HL-60/S4 (cell line): Measurements from ENCODE around the gene SETBP1.

Experiments used
- in situ Hi-C: fragments of 300-500 bp; cut with MboI; formaldehyde crosslinking; loops from 2 replicates; pipeline ENCODE4 v1.14.3; 2022; ENCODE audit warnings: low sequenced_read_pairs

The SETBP1 gene

DNA sequence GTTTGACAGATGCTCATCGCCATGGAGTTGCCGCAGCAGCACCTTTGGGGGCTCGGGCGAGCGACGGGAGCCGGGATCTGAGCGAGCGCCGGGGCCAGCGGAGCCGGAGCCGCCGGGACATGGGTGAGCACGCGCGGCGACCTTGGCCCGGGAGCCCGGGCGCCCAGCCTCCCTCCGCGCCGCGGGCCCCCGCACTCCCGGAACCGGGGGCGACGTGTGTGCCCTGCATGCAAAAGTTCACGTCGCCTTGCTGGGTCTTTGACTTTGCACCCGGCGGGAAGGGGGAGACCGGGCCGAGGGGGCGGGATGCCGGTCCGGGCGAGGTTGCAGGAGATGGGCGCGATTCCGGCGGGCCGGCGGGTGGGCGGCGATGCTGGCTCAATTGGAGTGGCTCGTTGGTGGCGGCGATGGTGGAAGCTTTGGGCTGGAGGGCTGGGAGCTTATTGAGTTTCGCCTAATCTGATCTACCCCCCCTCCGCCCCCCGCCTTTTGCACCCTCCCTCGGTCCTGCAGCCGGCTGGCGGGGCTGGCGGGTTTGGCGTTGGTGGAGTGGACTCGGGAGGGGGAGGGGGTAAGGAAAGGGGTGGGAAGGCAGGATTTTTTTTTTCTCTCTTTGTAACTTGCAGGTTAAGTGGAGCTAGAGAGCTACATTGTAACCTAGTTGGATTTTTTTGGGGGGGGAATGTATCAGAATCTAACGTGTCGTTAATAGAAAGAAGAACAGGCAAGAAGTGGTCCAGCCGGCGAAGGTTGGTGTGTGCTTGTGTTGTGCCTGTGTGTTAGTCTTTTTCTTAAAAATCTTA lies at the start of gene SETBP1:
Gene SETBP1, plus strand, starts transcription at position 616 of the 803 bp plus-strand sequence. CDS start 20,459 bp downstream, outside the sequence.
- in situ Hi-C loops: loop anchor here (25.0 kb wide), 1 partner anchor 107 kb away; no protein-coding TSS in a partner anchor

DNA sequence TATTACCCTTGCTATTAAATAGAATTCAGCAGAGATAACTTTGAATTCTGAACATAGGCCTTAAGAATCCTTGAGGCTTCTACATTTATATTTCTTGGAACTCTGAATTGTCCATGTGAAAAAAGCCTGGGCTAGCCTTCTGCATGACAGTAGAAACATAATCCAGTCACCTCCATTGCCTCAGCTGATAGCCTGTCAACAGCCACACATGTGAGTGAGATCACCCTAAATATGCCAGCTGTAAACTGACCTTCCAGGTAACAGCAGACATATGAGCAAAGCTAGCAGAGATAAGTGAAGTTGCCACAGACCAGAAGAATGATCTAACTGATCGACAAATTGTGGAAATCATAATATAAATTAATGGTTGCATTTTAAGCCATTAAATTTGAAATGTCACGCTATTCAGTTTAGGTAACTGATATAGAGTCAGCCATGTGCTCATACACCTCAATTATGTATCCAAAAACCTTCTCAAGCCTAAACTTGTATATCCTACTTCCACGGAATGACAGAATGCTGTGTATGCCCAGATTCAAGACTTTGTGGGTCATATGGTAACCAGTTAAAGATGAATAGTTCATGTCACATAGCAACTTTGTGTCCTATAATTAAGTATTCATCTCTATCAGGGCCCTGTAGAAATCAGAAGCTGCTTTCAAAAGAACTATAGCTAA lies 48.1 kb upstream of the SETBP1 start:
- in situ Hi-C loops: no loop called here

DNA sequence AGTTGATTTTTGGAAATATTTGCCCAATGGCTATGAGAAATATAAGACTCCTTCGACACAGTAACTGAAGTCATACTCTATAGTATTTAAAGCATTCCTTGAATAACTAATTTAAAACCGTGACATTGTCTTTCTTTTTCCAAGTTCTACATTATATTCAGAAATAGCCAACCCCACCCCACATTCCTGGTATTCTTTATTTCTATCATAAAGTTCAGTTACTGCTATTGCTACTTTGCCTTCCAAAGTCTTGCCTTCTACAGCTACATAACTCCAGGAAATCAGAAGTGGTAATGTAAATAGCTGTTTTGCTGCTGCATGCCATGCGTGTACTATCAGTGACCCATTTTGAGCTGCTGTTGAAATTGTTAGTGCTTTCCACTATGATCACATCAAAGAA lies 45.1 kb upstream of the SETBP1 start:
- in situ Hi-C loops: no loop called here

DNA sequence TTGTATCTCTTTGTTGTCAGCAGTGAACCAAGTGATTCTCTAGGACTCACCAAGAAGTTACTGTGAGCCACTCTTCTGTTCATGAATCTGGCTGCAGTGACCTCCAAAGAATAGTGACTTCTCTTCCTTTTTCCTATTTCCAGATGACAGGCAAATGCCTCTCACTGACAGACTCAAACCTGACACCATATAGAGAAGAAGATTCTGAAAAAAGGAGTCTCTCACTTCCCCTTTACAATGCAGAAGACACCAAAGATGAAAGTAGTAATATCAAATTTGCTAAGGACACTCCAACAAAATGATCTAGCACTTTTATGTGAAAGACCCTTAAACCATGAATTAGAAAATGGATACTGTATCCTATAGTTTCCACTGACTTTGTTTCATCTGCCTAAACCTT lies 44.4 kb upstream of the SETBP1 start:
- in situ Hi-C loops: no loop called here

DNA sequence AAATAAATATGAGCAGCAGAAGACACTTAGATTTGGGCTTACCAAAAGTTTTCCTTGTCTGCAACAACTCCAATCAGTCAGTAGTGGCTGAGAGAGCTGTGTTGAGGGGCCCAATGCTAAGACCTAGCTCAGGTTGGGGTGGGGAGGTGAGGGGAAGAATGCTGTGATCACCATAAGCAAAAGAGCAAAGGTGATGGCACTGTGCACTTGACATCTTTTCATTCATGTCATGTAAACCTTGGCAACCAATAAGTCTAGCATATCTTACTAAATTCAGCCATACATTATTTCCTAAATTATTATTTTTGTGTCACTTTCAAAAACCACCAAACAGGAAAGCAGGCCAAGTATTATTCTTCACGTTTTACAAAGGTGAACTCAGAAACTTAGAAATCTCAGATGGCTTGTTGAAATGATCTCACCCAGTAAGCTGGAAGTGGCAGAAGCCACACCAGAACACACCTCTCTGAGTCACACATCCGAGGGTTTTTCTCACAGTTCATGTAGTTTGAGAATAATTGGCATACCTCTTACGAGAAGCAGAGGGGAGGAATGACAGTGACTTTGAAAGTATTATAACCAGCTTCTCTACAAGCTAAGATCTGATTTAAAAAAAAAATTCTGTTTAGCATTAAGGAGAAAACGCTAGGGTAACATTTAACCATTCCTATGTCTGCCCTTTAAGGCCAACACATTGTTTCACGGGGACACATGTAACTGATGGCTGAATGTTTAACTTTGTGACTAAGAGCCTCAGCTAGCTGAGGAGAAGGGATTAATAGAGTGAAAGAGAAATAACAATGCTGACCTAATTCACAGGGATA lies 43.3 kb upstream of the SETBP1 start:
- in situ Hi-C loops: no loop called here

DNA sequence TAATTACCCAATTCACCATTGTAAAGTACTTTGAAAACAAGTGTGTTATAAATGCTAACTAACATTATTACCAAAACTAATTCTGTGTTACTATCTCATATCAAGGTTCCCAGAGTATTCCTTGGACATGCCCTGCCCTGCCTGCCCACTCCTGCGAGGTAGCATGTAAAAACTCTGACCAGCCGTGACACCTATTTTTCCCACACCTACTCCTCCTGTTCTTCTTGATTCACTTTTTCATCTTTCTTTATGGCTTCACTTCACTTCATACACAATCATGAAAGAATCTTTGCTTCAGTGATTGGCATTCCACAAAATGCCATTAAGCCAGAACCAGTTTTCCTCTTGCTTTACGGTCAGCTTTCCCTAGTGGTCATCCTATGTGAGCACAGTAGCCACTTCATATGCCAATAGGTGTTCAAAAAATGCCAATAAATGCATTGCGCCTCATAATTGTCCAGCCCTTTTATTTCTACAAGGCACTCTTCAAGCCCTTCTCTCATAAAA lies 42.6 kb upstream of the SETBP1 start:
- in situ Hi-C loops: no loop called here

DNA sequence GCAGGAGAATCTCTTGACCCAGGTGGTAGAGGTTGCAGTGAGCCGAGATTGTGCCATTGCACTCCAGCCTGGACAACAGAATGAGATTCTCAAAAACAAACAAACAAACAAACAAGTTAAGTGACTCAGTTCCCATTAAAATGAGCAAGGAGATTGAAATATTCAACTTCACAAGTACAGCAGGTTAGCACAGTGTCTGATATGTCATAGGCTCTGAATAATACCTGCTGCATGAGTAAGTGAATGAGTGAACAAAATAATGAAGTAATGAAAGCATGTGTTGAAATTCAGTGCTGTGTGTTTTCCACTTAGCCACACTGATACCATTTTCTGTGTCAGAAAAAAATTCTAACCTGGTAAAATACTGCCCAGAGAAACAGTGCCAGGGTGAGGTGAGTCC lies 41.9 kb upstream of the SETBP1 start:
- in situ Hi-C loops: no loop called here

DNA sequence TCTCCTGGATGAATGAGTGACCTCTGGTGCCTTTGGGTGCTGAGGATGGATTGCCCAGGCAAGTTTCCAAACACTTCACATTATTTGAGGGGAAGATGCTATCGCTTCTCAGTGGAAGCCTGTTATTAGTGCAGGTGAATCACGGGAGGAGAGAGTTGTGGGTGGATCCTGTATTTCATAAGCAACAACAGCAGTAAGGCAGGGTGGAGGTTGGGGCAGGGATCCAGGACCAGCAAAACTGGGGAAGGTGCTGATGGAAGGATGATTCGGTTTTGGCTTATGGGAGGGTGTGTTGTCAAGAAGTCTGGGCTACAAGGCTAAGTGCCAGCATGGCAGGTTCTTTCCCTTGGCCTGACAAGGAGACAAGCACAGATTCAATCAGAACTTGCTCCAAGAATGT lies 37.7 kb upstream of the SETBP1 start:
- in situ Hi-C loops: no loop called here

DNA sequence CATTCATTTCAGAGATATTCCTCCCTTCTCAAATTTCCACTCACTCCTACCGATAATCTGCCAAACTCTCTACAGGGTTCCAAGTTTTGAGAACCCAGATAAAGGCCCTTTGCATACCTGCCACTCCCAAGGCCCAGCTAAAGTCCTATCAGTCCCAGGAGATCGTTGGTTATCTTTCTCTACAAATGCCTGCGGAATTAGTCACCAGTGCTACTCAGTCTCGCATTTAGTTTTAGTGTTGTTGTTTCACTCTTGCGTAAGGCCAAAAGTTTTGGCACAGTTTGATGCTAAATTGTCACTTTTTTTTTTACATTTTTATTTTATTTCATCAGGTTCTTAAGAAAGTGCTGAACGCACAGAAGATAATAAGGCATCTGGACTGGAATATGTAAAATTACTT lies 29.2 kb upstream of the SETBP1 start:
- in situ Hi-C loops: no loop called here

DNA sequence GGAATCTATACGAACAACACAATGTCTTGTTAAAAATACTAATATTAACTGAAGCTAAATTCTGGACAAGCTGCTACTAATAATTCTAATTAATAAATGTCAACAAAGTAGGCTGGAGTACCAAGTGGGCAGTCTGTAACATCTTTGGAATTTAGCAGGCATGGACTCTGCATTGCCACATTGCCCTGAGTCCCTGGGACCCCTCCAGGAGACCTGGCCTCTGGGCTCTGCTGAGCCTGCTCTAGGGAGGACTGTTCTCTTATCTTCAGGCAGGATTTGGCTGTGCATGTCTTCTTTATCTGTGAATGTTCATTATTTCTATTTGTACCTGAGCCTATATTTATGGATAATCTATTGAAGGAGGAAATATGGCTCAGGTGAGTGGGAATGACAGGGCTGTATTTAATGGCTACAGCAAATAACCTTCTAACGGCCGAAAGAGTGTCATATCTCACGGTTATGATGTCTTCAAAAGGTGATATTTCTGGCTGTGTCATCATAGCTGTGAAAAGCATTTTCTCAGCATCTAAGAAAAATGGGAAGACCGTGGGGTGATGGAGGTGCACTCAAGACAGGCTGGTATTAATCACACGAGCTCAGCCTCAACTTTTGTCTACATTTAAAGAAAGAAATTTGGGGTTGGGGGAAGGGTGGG lies 28.6 kb upstream of the SETBP1 start:
- in situ Hi-C loops: no loop called here

DNA sequence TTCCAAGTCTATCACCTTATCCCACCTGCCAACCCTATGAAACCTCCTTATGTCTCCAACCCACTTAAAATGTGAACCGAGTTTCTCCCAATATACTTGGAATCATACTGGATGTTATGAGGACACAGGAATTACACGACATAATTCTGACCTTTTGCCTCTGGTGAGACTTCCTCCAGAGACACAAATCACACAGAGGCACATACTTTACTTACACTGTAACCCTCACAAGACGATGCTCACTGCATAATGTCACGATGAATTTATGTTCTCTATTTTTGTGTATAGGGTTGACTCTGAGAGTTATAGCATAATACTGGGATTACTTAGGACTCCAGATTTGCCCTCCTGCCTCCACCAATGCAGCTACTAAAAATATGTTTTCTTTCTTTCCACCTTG lies 28.0 kb upstream of the SETBP1 start:
- in situ Hi-C loops: no loop called here

DNA sequence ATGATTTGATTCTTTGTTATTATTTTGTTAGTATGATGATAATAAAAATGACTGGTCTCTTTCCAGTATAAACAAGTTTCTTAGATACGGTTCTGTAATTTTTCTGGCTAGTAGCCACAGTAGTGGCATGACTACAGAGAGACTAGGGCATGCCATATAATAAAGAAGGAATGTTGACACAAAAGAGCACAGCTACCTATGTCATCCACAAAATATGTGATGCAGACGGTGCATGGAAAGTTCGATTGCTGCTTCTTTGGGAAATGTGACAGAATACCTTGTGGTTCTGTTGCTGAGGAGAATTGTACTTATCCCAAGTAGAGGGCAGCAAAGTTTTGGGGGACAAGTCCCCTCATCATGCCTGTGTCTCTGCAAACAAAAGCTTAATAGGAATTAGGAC lies 26.1 kb upstream of the SETBP1 start:
- in situ Hi-C loops: no loop called here

DNA sequence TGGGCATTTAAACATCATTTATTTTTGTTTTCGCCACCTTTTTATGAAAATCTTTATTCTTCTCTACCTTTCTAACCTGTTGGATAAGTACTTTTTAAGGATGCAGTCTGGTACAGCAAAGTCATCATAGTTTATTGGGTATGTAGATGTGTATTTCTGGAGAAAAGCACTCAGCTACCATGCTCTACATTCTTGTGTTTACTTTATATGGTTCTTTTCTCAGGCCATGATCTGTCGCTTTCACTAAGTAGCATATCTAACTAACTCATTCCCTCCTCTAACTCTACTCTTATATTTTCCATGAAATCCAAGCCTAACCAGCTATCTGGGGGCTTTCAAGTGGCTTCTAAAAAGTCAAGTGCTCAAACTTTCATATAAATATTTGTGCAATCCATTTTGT lies 25.3 kb upstream of the SETBP1 start:
- in situ Hi-C loops: no loop called here

DNA sequence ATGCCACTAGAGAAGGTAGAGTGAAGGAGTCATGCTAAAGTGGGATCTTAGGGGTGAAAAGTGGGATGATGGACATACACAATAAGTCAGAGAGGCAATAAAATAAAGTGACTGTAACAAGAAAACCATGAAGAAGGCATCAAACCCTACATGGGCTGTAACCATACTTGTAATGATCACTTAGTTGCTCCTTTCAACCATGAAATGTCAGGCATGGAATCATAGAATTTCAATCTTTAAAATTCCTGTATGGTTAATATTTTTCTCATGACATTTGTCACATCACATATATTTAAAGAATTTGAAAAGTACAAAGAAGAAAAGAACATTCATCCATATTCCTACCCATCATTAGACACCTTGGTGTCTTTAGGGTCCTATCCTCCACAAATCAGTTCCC lies 20.9 kb upstream of the SETBP1 start:
- in situ Hi-C loops: no loop called here

DNA sequence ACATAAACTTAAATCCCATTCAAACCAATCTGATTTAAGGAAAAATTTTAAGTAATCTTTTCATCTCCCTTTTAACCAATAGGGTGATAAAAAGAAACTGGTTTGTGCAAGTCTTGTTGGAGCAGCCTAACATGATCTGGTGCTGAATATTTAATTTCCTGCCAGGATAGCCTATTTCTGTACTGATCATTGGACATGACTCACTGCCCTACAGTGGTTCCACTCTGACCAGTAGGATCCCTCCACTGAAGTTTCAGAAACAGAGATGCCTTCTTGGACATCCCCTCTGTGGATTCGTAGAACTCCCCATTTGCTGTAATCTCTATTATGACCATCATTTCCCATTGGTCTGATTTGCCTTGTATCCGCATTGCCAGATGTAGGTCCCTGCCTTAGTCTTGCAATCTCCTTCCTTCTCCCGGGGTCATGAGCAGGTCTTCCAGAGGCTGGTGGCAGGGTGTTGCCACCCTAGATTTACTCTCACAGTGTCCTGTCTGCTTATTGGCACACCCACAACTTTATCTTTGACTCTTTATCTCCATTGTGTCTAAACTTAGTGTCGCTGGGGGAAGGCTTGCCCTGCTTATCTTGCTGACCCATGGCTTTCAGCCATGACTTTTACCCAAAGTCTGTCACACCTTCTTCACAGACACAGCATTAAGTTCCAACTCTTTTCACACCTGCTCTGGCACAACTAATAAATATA lies 12.3 kb upstream of the SETBP1 start:
- in situ Hi-C loops: no loop called here

DNA sequence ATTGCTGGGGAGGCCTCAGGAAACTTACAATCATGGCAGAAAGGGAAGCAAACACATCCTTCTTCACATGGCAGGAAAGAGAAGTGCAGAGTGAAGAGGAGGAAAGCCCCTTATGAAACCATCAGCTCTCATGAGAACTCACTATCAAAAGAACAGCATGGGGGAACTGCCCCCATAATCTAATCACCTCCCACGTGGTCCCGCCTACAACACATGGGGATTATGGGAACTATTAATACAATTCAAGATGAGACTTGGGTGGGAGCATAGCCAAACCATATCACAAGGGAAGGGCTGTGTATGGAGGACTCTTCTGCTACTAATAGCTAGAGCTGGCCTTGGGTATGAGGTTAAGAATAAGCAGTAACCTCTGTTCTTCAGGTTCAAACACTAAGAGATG lies 8.8 kb upstream of the SETBP1 start:
- in situ Hi-C loops: no loop called here

DNA sequence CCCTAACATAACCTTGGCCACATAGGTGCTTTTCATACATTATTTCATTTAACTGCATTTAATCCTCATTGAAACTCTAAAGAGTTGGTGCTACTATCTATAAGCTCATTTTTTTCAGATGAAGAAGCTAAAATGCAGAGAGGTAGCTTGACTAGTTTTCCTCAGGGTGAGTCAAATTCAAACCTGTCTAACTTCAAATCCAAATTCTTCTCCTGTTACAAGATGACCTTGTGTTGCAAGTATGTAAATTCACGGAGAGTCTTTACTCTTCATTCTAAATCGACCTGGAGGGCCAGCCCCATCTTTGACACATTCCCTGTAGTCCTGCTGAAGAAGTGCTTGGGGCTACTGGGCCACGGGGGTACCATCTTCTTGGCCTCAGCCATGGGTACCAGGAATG lies 8.2 kb upstream of the SETBP1 start:
- in situ Hi-C loops: no loop called here

DNA sequence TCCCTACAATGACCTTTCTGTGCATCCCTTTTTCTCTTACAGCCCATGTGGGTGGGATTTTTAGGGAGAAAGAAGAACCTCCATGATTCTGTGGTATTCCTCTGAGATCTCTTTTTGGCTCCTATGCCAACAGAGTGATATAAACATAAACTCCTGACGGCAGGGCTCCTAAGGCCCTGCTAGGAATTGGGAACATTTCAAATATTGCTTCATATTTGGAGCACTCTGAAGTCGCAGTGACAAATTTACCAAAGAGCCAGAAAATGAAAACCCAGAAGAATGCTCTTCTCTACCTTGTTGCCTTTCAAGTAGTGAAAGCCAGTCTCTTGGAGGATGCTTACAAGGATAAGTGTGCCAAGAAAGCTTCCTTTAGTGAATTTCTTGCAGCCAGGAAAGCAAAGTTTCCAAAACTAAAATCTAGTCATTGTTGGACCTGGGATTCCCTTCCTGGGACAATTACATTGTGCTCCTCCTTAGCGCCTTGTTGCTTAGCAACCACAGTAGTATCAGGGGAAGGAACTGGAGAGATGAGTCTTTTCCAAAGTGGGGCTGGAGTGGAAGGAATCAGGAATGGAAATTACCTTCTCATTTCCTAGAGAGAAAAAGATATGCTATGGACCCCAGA lies 7.3 kb upstream of the SETBP1 start:
- in situ Hi-C loops: no loop called here

DNA sequence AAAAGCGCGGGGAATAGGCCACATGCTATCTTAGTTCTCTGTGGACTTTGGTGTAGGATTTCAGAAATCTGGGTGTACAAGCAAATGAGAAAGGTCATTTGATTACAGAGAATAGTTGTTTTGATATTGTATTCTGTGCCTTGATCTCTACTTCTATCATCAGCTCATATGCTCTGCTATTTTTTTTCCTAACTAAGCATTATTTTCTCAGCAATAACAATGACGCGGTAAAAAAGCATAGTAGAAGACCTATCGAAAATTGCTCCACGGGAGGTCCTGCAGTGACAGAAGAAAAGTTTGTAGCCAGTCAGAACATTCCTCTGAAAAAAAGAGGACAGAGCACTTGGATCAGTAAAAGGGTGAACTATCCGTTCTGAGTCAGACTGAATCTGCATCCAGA lies 2.8 kb upstream of the SETBP1 start:
- in situ Hi-C loops: loop anchor here (25.0 kb wide), 1 partner anchor 109 kb away; no protein-coding TSS in a partner anchor

DNA sequence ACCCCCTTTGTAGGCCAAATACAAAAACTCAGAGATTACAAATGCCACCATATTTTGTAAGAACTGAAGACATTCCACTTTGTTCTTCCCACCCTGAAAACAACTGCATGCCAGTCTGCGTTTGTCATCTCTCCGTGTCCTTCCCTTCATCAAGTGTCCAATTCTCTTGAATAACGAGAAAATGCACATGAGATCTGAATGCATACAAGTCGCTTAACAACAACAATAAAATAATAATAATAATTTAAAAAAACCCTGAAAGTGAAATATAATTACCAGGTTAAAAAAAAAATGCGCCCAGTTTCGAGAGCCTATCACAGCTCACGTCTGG lies 2.0 kb upstream of the SETBP1 start:
- in situ Hi-C loops: loop anchor here (25.0 kb wide), 1 partner anchor 109 kb away; no protein-coding TSS in a partner anchor
